ENCODE measurements around the gene SRSF9. TPM values are rescaled to one million over a fixed set of nuclear protein-coding genes. Genes with fewer than 3 reads are reported as not detected.

SRSF9 gene
- total and polyA plus RNA-seq, 4 experiments from 2014 or later: 139 to 235 (median 156) TPM

DNA sequence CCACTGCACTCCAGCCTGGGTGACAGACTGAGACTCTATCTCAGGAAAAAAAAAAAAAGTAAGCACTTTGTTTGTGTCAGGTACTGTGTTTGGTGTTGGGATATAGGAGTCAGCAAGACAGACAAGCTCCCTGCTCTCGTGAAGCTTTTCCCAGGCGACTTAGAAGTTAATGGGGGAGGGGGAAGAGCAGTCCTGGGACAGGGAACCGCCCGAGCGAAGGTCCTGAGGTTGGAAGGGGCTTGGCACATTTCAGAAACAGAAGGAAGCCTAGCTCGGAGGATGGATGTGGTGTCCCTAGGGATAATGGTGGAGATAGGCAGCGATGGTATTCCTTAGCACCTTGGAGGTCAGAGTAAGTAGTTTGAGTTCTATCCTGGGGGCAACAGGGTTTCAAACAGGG lies 40.2 kb downstream of the SRSF9 start:
- ChIA-PET CTCF (ENCODE audit: partially characterized antibody) (interaction anchor here (0.8 to 4.5 kb wide), 5 partner anchors 69 to 151 kb away, joined by 3 to 14 read pairs (median 9); no protein-coding TSS in a partner anchor), POLR2A (ENCODE audit: partially characterized antibody) (no interaction called here)
- no peaks in the 10 kb centered on the region for H3K4me1 ChIP-seq (ENCODE audit: insufficient read depth, low read length)
- H3K27me3 ChIP-seq (ENCODE audit: insufficient read depth, low read length): no peaks in the 10 kb centered on the region
- H3K4me1 Mint-ChIP-seq: peaks cover 0 to 4% (median 2%) of the 10 kb centered on the region in 4 donors
- H3K27ac Mint-ChIP-seq: peak overlapping the region in 3 of 7 donors; percentile 35 to 70 (median 57)
- H3K27me3 Mint-ChIP-seq: peaks cover 8 to 10% of the 10 kb centered on the region in 2 donors
- H3K36me3 ChIP-seq (ENCODE audit: insufficient read depth, low read length): no peaks in the 10 kb centered on the region
- DNase-seq: no peak
- no peak overlapping the region for H3K4me3 Mint-ChIP-seq
- no peak overlapping the region for H3K4me3 ChIP-seq (ENCODE audit: low read length in 2 of 2)
- H3K36me3 Mint-ChIP-seq: no peaks in the 10 kb centered on the region
- no peaks in the 10 kb centered on the region for H3K9me3 ChIP-seq (ENCODE audit: control insufficient read depth in 1 of 2, low read length in 2 of 2)
- intact Hi-C loops (cut with micrococcal nuclease): no loop called here
- no peak overlapping the region for H3K27ac ChIP-seq (ENCODE audit: low read depth, low read length)
- no peaks in the 10 kb centered on the region for H3K9me3 Mint-ChIP-seq

DNA sequence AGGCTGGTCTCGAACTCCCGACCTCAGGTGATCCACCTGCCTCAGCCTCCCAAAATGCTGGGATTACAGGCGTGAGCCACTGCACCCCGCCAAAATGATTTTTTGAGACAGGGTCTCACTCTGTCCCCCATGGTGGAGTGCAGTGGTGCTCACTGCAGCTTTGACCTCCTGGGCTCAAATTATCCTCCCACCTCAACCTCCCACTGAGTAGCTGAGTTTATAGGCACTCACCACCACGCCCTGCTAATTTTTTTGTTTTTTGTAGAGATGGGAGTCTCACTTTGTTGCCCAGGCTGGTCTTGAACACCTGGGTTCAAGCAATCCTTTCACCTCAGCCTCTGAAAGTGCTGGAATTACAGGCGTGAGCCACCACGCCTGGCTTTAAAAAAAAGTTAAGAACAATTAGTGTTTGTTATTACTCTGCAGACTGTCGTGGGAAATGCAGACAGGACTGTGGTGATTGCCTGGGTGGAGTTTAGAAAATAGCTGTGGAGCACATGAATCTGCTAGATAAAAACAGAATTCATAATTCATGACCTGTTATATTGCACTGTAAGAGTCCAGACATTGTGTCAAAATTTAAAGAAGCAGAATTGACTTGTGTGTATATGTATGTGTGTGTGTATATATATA lies 40.8 kb downstream of the SRSF9 start:
- Histone ChIP-seq H3K27me3 (ENCODE audit: insufficient read depth, low read length) (no peaks in the 10 kb centered on the region), H3K27ac (ENCODE audit: low read depth, low read length) (no peak overlapping the region), H3K4me1 (ENCODE audit: insufficient read depth, low read length) (no peaks in the 10 kb centered on the region), H3K9me3 (ENCODE audit: control insufficient read depth in 1 of 2, low read length in 2 of 2) (no peaks in the 10 kb centered on the region), H3K4me3 (ENCODE audit: low read length in 2 of 2) (no peak overlapping the region), H3K36me3 (ENCODE audit: insufficient read depth, low read length) (no peaks in the 10 kb centered on the region)
- Mint-ChIP-seq H3K27me3 (peaks cover 6 to 10% of the 10 kb centered on the region in 2 donors), H3K4me1 (peaks cover 0 to 4% (median 2%) of the 10 kb centered on the region in 4 donors), H3K27ac (peak overlapping the region in 1 of 7 donors; percentile 52), H3K4me3 (no peak overlapping the region), H3K9me3 (no peaks in the 10 kb centered on the region), H3K36me3 (no peaks in the 10 kb centered on the region)
- intact Hi-C loops (cut with micrococcal nuclease): no loop called here
- CTCF ChIA-PET (ENCODE audit: partially characterized antibody): interaction anchor here (0.8 to 4.5 kb wide), 4 partner anchors 68 to 103 kb away, joined by 4 to 14 read pairs (median 9); no protein-coding TSS in a partner anchor
- POLR2A ChIA-PET (ENCODE audit: partially characterized antibody): interaction anchor here (0.9 kb wide), 1 partner anchor 102 kb away, joined by 3 read pairs; no protein-coding TSS in a partner anchor
- DNase-seq: no peak

DNA sequence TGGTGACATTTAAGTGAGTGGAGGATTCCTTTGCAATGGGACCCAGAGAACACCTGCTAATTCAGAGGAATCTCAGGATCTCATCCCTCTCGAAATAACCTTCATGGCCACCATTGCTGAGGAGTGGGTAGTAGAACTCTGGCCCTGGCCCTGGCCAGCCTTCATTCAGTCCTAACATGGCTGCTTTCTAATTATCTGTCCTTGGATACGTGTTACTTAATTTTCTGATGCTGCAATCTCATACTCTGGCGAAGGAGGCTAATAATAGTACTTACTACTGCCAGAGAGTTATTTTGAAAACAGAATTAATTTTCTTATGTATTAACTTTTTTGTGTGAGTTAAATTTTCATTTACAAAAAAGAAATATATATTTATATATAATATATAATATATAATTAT lies 43.8 kb downstream of the SRSF9 start:
- H3K4me1 ChIP-seq (ENCODE audit: insufficient read depth, low read length): no peaks in the 10 kb centered on the region
- no peaks in the 10 kb centered on the region for H3K27me3 ChIP-seq (ENCODE audit: insufficient read depth, low read length)
- Mint-ChIP-seq H3K4me3 (no peak overlapping the region), H3K27me3 (peaks cover 6 to 7% of the 10 kb centered on the region in 2 donors), H3K36me3 (no peaks in the 10 kb centered on the region), H3K4me1 (peaks cover 0 to 4% (median 3%) of the 10 kb centered on the region in 4 donors), H3K27ac (no peak overlapping the region), H3K9me3 (no peaks in the 10 kb centered on the region)
- intact Hi-C loops (cut with micrococcal nuclease): no loop called here
- no peaks in the 10 kb centered on the region for H3K9me3 ChIP-seq (ENCODE audit: control insufficient read depth in 1 of 2, low read length in 2 of 2)
- CTCF ChIA-PET (ENCODE audit: partially characterized antibody): no interaction called here
- H3K36me3 ChIP-seq (ENCODE audit: insufficient read depth, low read length): no peaks in the 10 kb centered on the region
- no peak overlapping the region for H3K4me3 ChIP-seq (ENCODE audit: low read length in 2 of 2)
- no peak overlapping the region for H3K27ac ChIP-seq (ENCODE audit: low read depth, low read length)
- POLR2A ChIA-PET (ENCODE audit: partially characterized antibody): no interaction called here
- DNase-seq: no peak

DNA sequence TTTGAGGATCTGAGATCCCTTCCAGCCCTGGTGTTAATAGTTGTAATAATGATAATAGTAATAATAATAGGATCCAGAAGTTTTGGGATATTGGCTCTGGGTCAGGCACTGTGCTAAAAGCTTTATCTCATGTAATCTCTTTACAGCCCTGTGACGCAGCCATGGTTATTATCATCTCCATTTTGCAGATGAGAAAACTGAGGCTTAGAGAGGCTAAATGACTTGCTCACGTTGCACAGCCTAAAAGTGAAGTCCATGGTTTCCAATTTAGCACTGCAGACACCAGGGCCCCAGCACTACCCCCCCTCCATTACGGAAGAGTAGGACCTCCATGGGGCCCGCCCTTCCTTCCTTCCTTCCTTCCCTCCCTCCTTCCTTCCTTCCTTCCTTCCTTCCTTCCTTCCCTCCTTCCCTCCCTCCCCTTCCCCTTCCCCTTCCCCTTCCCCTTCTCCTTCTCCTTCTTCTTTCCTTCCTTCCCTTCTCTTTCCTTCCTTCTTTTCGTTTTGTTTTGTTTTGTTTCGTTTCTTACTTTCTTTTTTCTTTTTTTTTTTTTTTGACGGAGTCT lies 46.6 kb downstream of the SRSF9 start:
- H3K4me1 Mint-ChIP-seq: peaks cover 0 to 1% (median 0%) of the 10 kb centered on the region in 4 donors
- H3K36me3 Mint-ChIP-seq: no peaks in the 10 kb centered on the region
- no peaks in the 10 kb centered on the region for H3K9me3 Mint-ChIP-seq
- H3K4me1 ChIP-seq (ENCODE audit: insufficient read depth, low read length): no peaks in the 10 kb centered on the region
- H3K36me3 ChIP-seq (ENCODE audit: insufficient read depth, low read length): no peaks in the 10 kb centered on the region
- H3K4me3 ChIP-seq (ENCODE audit: low read length in 2 of 2): no peak overlapping the region
- CTCF ChIA-PET (ENCODE audit: partially characterized antibody): no interaction called here
- no peak for DNase-seq
- peaks cover 0 to 3% of the 10 kb centered on the region in 2 donors for H3K27me3 Mint-ChIP-seq
- peak overlapping the region in 1 of 8 donors; percentile 58 for H3K4me3 Mint-ChIP-seq
- H3K27ac ChIP-seq (ENCODE audit: low read depth, low read length): no peak overlapping the region
- H3K27me3 ChIP-seq (ENCODE audit: insufficient read depth, low read length): no peaks in the 10 kb centered on the region
- H3K27ac Mint-ChIP-seq: no peak overlapping the region
- POLR2A ChIA-PET (ENCODE audit: partially characterized antibody): no interaction called here
- H3K9me3 ChIP-seq (ENCODE audit: control insufficient read depth in 1 of 2, low read length in 2 of 2): no peaks in the 10 kb centered on the region
- intact Hi-C loops (cut with micrococcal nuclease): no loop called here

DNA sequence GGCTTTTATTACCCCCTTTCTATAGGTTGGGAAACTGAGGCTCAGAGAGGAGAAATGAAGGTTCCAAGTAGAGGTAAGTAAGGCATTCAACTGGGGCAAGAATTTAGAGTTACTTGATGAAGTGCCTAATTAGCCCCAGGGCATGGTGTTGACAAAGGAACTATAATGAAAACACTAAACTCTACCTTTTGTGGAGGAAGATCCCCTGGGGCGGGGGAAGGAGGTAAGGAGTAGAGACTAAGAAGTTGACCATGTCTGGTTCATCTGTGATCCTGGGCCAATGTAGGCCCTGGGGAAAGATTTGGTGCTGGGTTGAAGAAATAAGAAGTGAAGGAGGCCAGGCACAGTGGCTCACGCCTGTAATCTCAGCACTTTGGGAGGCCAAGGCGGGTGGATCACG lies 47.8 kb downstream of the SRSF9 start:
- H3K36me3 Mint-ChIP-seq: no peaks in the 10 kb centered on the region
- CTCF ChIA-PET (ENCODE audit: partially characterized antibody): no interaction called here
- H3K27ac Mint-ChIP-seq: no peak overlapping the region
- POLR2A ChIA-PET (ENCODE audit: partially characterized antibody): no interaction called here
- H3K27me3 ChIP-seq (ENCODE audit: insufficient read depth, low read length): no peaks in the 10 kb centered on the region
- H3K4me3 Mint-ChIP-seq: no peak overlapping the region
- H3K9me3 Mint-ChIP-seq: no peaks in the 10 kb centered on the region
- H3K36me3 ChIP-seq (ENCODE audit: insufficient read depth, low read length): no peaks in the 10 kb centered on the region
- H3K27me3 Mint-ChIP-seq: peaks cover 0 to 5% of the 10 kb centered on the region in 2 donors
- no peak overlapping the region for H3K4me3 ChIP-seq (ENCODE audit: low read length in 2 of 2)
- intact Hi-C loops (cut with micrococcal nuclease): no loop called here
- H3K27ac ChIP-seq (ENCODE audit: low read depth, low read length): no peak overlapping the region
- H3K4me1 Mint-ChIP-seq: peaks cover 0 to 1% (median 0%) of the 10 kb centered on the region in 4 donors
- H3K4me1 ChIP-seq (ENCODE audit: insufficient read depth, low read length): no peaks in the 10 kb centered on the region
- DNase-seq: no peak
- H3K9me3 ChIP-seq (ENCODE audit: control insufficient read depth in 1 of 2, low read length in 2 of 2): no peaks in the 10 kb centered on the region

DNA sequence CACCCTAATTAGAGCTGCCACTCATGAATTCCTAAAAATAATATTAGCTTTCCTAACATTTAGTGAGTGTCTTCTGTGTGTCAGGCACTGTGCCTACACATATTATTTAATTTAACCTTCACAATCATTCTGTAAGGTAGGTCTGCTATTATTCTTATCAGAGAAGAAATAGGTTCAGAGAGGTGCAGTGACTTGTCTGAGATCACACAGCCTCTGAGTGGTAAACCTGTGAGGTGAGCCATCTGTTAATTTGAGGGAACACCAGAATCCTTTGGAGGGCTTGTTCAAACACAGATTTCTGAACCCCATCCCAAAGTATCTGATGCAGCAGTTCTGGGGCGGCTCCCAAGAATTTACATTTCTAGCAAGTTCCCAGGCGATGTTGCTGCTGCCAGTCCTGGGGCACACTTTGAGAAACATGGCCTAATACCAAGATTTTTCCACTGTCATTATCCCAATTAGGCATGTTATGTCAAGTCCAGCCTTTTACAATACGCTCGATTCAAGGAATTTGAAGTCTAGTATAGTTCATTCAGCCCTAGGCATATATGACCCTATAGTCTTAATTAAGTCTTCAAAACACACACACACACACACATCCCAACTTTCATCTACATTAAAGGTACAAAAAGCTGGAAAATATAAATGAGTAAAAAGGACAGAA lies 51.5 kb downstream of the SRSF9 start:
- H3K27ac Mint-ChIP-seq: no peak overlapping the region
- H3K4me1 Mint-ChIP-seq: no peaks in the 10 kb centered on the region
- intact Hi-C loops (cut with micrococcal nuclease): no loop called here
- ChIA-PET POLR2A (ENCODE audit: partially characterized antibody) (no interaction called here), CTCF (ENCODE audit: partially characterized antibody) (no interaction called here)
- H3K4me3 Mint-ChIP-seq: no peak overlapping the region
- DNase-seq: no peak
- H3K36me3 Mint-ChIP-seq: no peaks in the 10 kb centered on the region
- H3K27me3 Mint-ChIP-seq: peaks cover 0 to 5% of the 10 kb centered on the region in 2 donors
- Histone ChIP-seq H3K4me1 (ENCODE audit: insufficient read depth, low read length) (no peaks in the 10 kb centered on the region), H3K36me3 (ENCODE audit: insufficient read depth, low read length) (no peaks in the 10 kb centered on the region), H3K4me3 (ENCODE audit: low read length in 2 of 2) (no peak overlapping the region), H3K27me3 (ENCODE audit: insufficient read depth, low read length) (no peaks in the 10 kb centered on the region), H3K27ac (ENCODE audit: low read depth, low read length) (no peak overlapping the region), H3K9me3 (ENCODE audit: control insufficient read depth in 1 of 2, low read length in 2 of 2) (no peaks in the 10 kb centered on the region)
- H3K9me3 Mint-ChIP-seq: no peaks in the 10 kb centered on the region

DNA sequence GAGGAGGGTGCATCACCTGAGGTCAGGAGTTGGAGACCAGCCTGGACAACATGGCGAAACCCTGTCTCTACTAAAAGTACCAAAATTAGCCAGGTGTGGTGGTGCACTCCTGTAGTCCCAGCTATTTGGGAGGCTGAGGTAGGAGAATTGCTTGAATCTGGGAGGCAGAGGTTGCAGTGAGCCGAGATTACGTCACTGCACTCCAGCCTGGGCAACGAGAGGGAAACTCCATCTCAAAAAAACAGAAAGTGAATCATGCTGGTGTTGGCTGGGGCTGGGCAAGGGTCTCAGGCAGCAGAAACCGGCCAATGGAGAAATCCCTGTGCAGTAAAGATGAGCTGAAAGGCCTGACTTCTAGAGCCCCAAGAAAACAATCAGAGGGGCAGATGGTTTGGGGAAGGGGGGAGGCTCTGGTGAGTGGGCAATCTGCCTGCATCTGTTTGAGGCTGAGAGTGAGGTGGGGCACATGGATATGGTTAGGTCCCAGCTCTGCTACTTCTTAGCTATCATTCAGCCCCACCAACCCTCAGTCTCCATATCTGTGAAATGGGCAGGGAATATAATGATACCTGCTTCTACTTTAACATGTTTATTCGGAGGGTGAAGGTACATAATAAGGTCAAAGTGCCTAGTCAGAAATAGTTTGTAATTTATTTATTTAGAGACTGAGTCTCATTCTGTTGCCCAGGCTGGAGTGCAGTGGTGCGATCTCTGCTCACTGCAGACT lies 52.9 kb downstream of the SRSF9 start:
- H3K36me3 Mint-ChIP-seq: no peaks in the 10 kb centered on the region
- H3K27me3 ChIP-seq (ENCODE audit: insufficient read depth, low read length): no peaks in the 10 kb centered on the region
- peaks cover 3 to 7% of the 10 kb centered on the region in 2 donors for H3K27me3 Mint-ChIP-seq
- no peaks in the 10 kb centered on the region for H3K4me1 ChIP-seq (ENCODE audit: insufficient read depth, low read length)
- H3K4me3 Mint-ChIP-seq: no peak overlapping the region
- ChIA-PET CTCF (ENCODE audit: partially characterized antibody) (no interaction called here), POLR2A (ENCODE audit: partially characterized antibody) (no interaction called here)
- no peaks in the 10 kb centered on the region for H3K9me3 ChIP-seq (ENCODE audit: control insufficient read depth in 1 of 2, low read length in 2 of 2)
- H3K36me3 ChIP-seq (ENCODE audit: insufficient read depth, low read length): no peaks in the 10 kb centered on the region
- intact Hi-C loops (cut with micrococcal nuclease): no loop called here
- H3K4me1 Mint-ChIP-seq: no peaks in the 10 kb centered on the region
- H3K27ac Mint-ChIP-seq: no peak overlapping the region
- H3K4me3 ChIP-seq (ENCODE audit: low read length in 2 of 2): no peak overlapping the region
- no peak for DNase-seq
- no peaks in the 10 kb centered on the region for H3K9me3 Mint-ChIP-seq
- no peak overlapping the region for H3K27ac ChIP-seq (ENCODE audit: low read depth, low read length)

Data from CD4-positive, alpha-beta memory T cell (primary cell).